ENCODE data around the gene SHTN1.

The SHTN1 gene

DNA sequence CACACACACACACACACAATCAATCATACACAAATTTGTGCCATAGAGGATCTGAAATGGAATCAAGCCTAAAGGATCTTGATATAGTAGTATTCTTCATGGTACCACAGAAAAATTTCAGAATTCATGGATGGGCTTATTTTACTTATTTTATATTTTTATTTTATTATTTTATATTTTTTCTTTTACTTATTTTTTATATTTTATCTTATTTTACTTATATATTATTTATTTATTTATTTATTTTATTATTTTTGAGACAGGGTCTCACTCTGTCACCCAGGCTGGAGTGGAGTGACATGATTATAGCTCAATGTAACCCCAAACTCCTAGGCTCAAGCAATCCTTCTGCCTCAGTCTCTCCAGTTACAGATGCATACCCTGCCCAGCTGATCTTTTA, 16.7 kb downstream of the SHTN1 start:
- no peak for DNase-seq
- Histone ChIP-seq H3K4me3 (no peak overlapping the region), H3K27ac (no peak overlapping the region), H3K9me3 (no peaks in the 10 kb centered on the region), H3K27me3 (no peaks in the 10 kb centered on the region), H3K4me1 (no peaks in the 10 kb centered on the region), H3K36me3 (no peaks in the 10 kb centered on the region)
- intact Hi-C loops (cut with DNase I; ENCODE audit: low total_unique reads), result no loop called here
- TF ChIP-seq, protein P1, sequence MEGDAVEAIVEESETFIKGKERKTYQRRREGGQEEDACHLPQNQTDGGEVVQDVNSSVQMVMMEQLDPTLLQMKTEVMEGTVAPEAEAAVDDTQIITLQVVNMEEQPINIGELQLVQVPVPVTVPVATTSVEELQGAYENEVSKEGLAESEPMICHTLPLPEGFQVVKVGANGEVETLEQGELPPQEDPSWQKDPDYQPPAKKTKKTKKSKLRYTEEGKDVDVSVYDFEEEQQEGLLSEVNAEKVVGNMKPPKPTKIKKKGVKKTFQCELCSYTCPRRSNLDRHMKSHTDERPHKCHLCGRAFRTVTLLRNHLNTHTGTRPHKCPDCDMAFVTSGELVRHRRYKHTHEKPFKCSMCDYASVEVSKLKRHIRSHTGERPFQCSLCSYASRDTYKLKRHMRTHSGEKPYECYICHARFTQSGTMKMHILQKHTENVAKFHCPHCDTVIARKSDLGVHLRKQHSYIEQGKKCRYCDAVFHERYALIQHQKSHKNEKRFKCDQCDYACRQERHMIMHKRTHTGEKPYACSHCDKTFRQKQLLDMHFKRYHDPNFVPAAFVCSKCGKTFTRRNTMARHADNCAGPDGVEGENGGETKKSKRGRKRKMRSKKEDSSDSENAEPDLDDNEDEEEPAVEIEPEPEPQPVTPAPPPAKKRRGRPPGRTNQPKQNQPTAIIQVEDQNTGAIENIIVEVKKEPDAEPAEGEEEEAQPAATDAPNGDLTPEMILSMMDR (IDR thresholded peaks at IDR 0.05), result no peak

DNA sequence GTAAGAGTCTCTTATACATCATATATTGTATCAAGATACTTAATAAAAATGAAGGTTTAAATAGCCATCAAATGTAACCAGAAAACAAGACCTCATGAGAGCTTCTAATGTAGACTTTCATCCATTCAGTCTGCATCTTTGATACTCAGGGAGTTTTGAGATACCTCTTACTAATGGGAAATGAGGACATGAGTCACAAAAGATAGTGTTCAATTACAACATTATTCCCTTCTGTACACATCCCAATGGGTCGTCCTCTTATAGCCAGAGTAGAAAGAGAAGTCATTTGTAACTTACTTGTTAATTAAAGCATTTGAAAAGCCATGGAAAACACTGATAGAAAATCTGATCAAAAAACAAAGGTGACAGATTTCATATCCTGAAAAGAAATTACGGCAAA, 19.4 kb downstream of the SHTN1 start:
- Histone ChIP-seq H3K9me3 (no peaks in the 10 kb centered on the region), H3K4me3 (no peak overlapping the region), H3K27ac (no peak overlapping the region), H3K4me1 (no peaks in the 10 kb centered on the region), H3K36me3 (no peaks in the 10 kb centered on the region), H3K27me3 (no peaks in the 10 kb centered on the region)
- no peak for DNase-seq
- TF ChIP-seq, protein P1 (IDR thresholded peaks at IDR 0.05), result no peak
- intact Hi-C loops (cut with DNase I; ENCODE audit: low total_unique reads), result loop anchor here (2.0 kb wide), 1 partner anchor 47 kb away; no protein-coding TSS in a partner anchor

DNA sequence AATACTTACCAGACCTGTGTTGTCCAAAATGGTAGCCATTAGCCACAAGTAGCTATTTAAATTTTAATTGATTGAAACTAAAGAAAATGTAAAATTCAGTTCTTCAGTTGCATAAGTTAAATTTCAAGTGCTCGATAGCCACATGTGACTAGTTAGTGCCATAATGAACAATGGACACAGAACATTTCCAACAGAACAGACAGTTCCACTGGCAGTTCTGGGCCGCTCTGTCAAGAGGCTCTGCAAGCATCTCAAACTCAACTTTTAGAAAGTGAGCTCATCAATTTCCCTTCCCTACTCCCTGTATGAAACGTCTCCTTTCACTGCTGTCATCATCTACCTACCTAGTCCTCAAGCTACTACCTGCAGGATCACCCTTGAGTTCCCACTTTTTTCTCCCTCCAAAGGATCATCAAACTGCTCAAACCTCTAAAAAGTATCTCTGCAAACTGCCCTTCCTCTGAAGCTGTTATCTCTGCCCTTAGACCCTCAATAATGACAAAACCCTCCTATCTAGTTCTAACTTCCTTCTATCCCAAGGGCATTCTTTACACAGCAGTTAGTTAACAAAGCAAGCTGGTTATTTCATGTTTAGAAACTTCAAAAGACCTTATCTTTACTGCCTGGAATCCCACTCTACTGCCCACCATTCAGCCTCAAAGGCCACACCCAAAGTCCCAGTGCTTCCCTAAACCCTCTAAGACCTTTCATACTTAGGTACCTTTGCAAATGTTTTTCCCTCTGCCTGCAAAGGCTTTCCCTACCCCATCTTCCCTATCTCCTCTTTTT, 20.6 kb downstream of the SHTN1 start:
- no peak for DNase-seq
- Histone ChIP-seq H3K4me1 (no peaks in the 10 kb centered on the region), H3K4me3 (no peak overlapping the region), H3K36me3 (no peaks in the 10 kb centered on the region), H3K27ac (no peak overlapping the region), H3K9me3 (no peaks in the 10 kb centered on the region), H3K27me3 (no peaks in the 10 kb centered on the region)
- TF ChIP-seq, protein P1 (IDR thresholded peaks at IDR 0.05), result no peak
- intact Hi-C loops (cut with DNase I; ENCODE audit: low total_unique reads), result no loop called here

DNA sequence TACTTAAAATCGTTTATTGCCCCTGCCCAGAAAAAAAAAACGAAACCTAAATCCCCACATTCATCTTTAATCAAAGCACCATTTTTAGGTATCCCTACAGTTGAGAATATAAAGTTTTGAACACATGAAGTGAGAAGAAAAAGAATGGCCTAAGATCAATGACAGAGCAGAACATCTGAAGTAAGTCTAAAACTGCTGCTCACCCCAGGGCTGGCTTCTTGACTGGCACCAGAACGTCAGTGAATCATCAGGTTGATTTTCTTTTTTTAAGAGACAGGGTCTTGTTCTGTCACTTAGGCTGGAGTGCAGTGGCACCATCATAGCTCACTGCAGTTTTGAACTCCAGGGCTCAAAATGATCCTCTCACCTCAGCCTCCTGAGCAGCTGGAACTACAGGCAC, 24.9 kb downstream of the SHTN1 start:
- Histone ChIP-seq H3K4me3 (no peak overlapping the region), H3K9me3 (no peaks in the 10 kb centered on the region), H3K4me1 (no peaks in the 10 kb centered on the region), H3K36me3 (no peaks in the 10 kb centered on the region), H3K27ac (no peak overlapping the region), H3K27me3 (no peaks in the 10 kb centered on the region)
- TF ChIP-seq, protein P1 (IDR thresholded peaks at IDR 0.05), result no peak
- no peak for DNase-seq
- intact Hi-C loops (cut with DNase I; ENCODE audit: low total_unique reads), result no loop called here

DNA sequence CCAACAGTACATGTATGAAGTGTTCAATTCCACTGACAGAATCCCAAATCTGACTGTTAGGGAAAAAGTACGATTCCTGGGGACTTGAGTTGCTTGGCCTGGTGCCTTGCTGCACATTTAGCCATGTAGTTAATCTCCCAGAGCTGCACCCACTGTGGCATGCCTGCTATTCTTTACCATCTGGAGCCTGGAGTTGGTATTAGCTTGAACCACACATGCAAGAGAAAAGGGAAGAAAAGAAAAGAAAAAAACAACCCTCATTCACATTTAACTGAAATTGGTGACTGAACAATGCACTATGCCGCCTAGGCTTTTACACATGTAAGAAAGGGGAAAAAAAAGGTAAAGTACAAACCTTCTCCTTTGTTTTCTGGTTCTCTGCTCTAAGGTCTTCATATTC, 26.1 kb downstream of the SHTN1 start:
- no peak for DNase-seq
- H3K36me3 ChIP-seq, result no peaks in the 10 kb centered on the region
- H3K4me3 ChIP-seq, result no peak overlapping the region
- H3K4me1 ChIP-seq, result no peaks in the 10 kb centered on the region
- intact Hi-C loops (cut with DNase I; ENCODE audit: low total_unique reads), result no loop called here
- TF ChIP-seq, protein P1 (IDR thresholded peaks at IDR 0.05), result no peak
- H3K9me3 ChIP-seq, result no peaks in the 10 kb centered on the region
- H3K27ac ChIP-seq, result no peak overlapping the region
- H3K27me3 ChIP-seq, result no peaks in the 10 kb centered on the region

Data from tibial artery (tissue), 4 donors.